Progenitor cell of endocrine pancreas (in vitro differentiated cells): ENCODE measurements around the gene NFATC2. TPM values are rescaled to one million over a fixed set of nuclear protein-coding genes. Genes with fewer than 3 reads are reported as not detected.
"Not testable (repeated sequence)": the region's sequence is repeated elsewhere in the genome, so short reads cannot be mapped to it uniquely, and the experiment has no call there.

Experiments
- DNase-seq: peaks from one replicate; pipeline ENCODE4 v3.0.0; 2021; ENCODE audit warnings: low spot score; ENCODE audit not compliant: unreplicated experiment
- H3K27ac Mint-ChIP-seq: 2 replicates; pipeline ENCODE4 v1.8.0; 2021; ENCODE audit warnings: mild to moderate bottlenecking, moderate library complexity, mixed read lengths
- H3K27me3 Mint-ChIP-seq: 2 replicates; pipeline ENCODE4 v1.8.0; 2021; ENCODE audit warnings: mixed read lengths
- H3K36me3 Mint-ChIP-seq: 2 replicates; pipeline ENCODE4 v1.8.0; 2022; ENCODE audit warnings: mixed read lengths; ENCODE audit not compliant: insufficient read depth
- H3K4me1 Mint-ChIP-seq: 2 replicates; pipeline ENCODE4 v1.8.0; 2021; ENCODE audit warnings: low read depth, mixed read lengths
- H3K4me3 Mint-ChIP-seq: 2 replicates; pipeline ENCODE4 v1.8.0; 2021; ENCODE audit warnings: low read depth, mild to moderate bottlenecking, moderate library complexity, mixed read lengths
- H3K9me3 Mint-ChIP-seq: 2 replicates; pipeline ENCODE4 v1.8.0; 2021; ENCODE audit warnings: low read depth, mixed read lengths
- total RNA-seq: library from RNA; stranded (reverse); gene quantifications from 2 replicates; pipeline ENCODE4 v1.2.1, GENCODE V29; 2021
- TF ChIP-seq, protein P1 (sequence below): fragments of 200-600 bp; sonication (generic); IDR thresholded peaks from one replicate; pipeline ENCODE4 v1.5.0; 2021; ENCODE audit warnings: antibody characterized with exemption, mild to moderate bottlenecking; ENCODE audit not compliant: unreplicated experiment

The NFATC2 gene
- total RNA-seq, 1 donor from 2014 or later = 11.2 TPM

DNA sequence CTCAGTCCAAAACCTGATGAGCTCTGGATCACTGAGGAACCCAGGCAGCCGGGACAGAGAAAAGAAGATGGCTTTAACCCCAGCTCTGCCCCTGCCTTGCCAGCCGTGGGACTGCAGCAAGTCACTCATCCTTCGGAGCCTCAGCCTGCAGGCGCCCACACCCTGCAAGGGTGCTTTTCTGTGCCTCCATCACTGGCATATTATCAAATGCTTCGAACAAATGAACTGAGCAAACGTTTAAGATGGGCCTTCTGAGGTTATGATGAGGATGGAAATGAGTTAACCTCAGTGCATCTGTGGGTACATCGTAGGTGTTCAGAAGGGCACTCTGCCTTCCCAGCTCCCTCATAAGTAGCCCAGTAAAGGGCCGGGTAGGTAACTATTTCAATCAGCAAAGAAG lies 79.0 kb downstream of the NFATC2 start:
- Mint-ChIP-seq H3K36me3 (peaks cover 10% of the 10 kb centered on the region), H3K4me3 (no peak overlapping the region), H3K4me1 (no peaks in the 10 kb centered on the region), H3K27ac (no peak overlapping the region), H3K9me3 (no peaks in the 10 kb centered on the region), H3K27me3 (no peaks in the 10 kb centered on the region)
- no peak for DNase-seq
- TF ChIP-seq, protein P1, sequence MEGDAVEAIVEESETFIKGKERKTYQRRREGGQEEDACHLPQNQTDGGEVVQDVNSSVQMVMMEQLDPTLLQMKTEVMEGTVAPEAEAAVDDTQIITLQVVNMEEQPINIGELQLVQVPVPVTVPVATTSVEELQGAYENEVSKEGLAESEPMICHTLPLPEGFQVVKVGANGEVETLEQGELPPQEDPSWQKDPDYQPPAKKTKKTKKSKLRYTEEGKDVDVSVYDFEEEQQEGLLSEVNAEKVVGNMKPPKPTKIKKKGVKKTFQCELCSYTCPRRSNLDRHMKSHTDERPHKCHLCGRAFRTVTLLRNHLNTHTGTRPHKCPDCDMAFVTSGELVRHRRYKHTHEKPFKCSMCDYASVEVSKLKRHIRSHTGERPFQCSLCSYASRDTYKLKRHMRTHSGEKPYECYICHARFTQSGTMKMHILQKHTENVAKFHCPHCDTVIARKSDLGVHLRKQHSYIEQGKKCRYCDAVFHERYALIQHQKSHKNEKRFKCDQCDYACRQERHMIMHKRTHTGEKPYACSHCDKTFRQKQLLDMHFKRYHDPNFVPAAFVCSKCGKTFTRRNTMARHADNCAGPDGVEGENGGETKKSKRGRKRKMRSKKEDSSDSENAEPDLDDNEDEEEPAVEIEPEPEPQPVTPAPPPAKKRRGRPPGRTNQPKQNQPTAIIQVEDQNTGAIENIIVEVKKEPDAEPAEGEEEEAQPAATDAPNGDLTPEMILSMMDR = no peak

DNA sequence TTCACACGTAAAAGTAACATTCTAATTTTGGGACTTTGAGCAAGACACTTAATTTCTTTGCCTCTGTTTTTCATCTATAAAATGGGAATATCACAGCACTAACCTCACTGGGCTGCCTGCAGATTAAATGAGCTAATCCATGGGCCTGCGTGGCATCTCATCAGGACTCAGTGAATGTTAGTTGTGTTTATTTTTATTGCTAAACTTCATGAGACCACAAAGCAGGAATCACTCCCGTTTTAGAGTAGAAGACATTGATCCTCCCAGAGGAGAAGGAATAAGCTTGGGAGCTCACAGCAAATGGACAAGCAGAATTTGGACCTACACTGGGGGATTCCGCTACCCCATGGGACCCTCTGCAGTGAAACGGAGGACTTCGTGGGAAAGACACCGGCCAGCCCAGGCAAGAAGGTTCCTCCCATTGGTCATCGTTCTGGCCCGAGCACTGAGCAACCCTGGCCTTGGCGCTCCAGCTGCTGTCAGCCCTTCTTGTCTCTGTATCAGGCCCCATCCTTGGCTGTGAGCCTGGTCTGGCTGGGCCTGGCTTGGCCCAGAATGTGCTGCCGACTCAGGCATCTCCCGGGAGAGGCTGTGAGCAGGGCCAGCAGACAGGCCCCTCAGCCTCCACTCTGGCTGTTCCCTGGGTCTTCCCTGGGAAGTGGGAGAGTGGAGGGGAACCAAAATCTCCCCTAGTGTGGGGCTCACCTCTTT lies 79.8 kb downstream of the NFATC2 start:
- Mint-ChIP-seq H3K9me3 (no peaks in the 10 kb centered on the region), H3K27me3 (no peaks in the 10 kb centered on the region), H3K27ac (no peak overlapping the region), H3K4me3 (no peak overlapping the region), H3K36me3 (peaks cover 10% of the 10 kb centered on the region), H3K4me1 (no peaks in the 10 kb centered on the region)
- TF ChIP-seq, protein P1 = no peak
- DNase-seq = no peak

DNA sequence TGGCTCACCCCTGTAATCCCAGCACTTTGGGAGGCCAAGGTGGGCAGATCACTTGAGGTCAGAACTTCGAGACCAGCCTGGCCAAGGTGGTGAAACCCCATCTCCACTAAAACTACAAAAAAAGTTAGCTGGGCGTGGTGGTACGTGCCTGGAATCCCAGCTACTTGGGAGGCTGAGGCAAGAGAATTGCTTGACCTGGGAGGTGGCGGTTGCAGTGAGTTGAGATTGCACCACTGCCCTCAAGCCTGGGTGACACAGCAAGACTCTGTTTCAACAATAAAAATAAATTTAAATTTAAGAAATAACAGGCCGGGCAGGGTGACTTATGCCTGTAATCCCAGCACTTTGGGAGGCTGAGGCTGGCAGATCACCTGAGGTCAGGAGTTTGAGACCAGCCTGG lies 80.7 kb downstream of the NFATC2 start:
- DNase-seq, H3K27ac Mint-ChIP-seq, H3K27me3 Mint-ChIP-seq, H3K4me1 Mint-ChIP-seq, H3K9me3 Mint-ChIP-seq, H3K4me3 Mint-ChIP-seq: not testable (repeated sequence)
- H3K36me3 Mint-ChIP-seq = peaks cover 10% of the 10 kb centered on the region

DNA sequence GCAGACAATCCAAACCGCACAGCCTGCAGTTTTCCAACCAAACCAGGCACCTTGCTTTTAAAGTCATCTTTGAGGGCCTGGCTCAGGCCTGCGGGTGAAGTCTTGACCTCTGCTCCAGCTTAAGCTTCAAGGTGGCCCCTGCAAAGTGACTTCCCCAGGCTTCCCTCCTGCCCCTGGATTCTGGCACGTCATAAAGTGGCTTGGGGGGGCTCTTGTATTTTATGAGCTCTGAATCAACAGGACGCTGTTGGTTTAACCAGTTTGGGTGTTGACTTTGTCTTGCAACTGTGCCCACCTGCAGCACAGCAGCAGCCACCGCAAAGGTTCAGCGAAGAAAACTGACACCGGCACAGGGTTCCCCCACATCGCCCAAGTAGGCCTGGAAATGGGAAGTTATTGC lies 81.2 kb downstream of the NFATC2 start:
- no peak overlapping the region for H3K27ac Mint-ChIP-seq
- TF ChIP-seq, protein P1 = no peak
- H3K9me3 Mint-ChIP-seq = no peaks in the 10 kb centered on the region
- H3K4me1 Mint-ChIP-seq = no peaks in the 10 kb centered on the region
- no peak overlapping the region for H3K4me3 Mint-ChIP-seq
- peaks cover 8% of the 10 kb centered on the region for H3K36me3 Mint-ChIP-seq
- no peaks in the 10 kb centered on the region for H3K27me3 Mint-ChIP-seq
- DNase-seq = no peak

DNA sequence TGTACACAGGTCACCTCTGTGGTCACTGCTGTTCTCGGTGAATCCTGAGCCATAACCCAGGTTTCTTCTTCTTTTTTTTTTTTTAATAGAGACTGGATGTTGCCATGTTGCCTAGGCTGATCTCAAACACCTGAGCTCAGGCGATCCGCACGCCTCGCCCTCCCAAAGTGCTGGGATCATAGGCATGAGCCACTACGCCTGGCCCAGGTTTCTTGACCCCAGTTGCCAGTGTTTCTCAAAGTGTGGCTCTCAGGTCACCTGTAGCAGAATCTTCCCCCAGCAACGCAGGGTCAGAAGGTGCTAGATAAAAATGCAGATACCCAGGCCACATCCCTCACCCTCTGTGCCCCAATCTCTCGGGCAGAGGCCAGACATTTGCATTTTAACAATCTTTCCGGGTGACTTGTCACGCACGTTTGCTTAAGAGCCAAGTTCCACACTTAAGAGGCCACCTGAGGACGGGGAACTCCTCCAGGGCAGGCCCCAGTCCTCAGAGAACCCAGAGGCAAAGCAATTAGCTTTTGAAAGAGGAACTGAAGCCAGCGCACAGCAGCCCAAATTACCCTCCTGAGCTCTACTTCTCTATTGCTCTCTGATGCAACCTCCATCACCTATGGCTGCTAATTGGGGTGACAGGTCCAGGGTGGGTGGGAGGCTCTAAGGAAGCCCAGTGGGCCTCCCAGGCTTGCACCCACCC lies 81.8 kb downstream of the NFATC2 start:
- H3K4me3 Mint-ChIP-seq = no peak overlapping the region
- no peaks in the 10 kb centered on the region for H3K27me3 Mint-ChIP-seq
- peaks cover 8% of the 10 kb centered on the region for H3K36me3 Mint-ChIP-seq
- no peaks in the 10 kb centered on the region for H3K9me3 Mint-ChIP-seq
- DNase-seq = no peak
- no peak overlapping the region for H3K27ac Mint-ChIP-seq
- TF ChIP-seq, protein P1 = no peak
- no peaks in the 10 kb centered on the region for H3K4me1 Mint-ChIP-seq

DNA sequence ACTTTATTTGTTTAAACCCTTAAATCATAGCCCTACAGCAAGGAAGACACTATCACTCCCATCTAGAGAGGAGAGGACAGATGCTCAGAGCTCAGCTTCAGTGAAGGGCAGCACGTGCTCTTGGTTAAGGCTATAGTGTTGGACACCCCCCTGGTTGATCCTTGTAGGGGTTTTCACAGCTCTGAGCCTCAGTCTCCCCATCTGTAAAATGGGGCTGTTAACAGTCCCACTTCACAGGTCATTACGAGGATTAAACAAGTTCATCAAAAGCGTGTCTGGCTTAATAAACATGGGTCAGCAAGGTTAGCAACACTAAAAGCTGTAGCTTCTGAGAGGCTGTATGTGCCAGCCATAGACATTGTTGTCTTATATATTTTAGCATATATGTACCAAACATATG lies 82.4 kb downstream of the NFATC2 start:
- Mint-ChIP-seq H3K36me3 (peaks cover 7% of the 10 kb centered on the region), H3K4me3 (no peak overlapping the region), H3K27me3 (no peaks in the 10 kb centered on the region), H3K27ac (no peak overlapping the region), H3K4me1 (no peaks in the 10 kb centered on the region), H3K9me3 (no peaks in the 10 kb centered on the region)
- DNase-seq = no peak
- TF ChIP-seq, protein P1 = no peak
